GM19035 (cell line): ENCODE results near the gene BPIFA1.

Source experiments
- ATAC-seq: cut with Tn5 transposase; IDR thresholded peaks from one replicate; pipeline ENCODE4 v1.9.1; 2021; ENCODE audit not compliant: unreplicated experiment

The BPIFA1 gene

DNA sequence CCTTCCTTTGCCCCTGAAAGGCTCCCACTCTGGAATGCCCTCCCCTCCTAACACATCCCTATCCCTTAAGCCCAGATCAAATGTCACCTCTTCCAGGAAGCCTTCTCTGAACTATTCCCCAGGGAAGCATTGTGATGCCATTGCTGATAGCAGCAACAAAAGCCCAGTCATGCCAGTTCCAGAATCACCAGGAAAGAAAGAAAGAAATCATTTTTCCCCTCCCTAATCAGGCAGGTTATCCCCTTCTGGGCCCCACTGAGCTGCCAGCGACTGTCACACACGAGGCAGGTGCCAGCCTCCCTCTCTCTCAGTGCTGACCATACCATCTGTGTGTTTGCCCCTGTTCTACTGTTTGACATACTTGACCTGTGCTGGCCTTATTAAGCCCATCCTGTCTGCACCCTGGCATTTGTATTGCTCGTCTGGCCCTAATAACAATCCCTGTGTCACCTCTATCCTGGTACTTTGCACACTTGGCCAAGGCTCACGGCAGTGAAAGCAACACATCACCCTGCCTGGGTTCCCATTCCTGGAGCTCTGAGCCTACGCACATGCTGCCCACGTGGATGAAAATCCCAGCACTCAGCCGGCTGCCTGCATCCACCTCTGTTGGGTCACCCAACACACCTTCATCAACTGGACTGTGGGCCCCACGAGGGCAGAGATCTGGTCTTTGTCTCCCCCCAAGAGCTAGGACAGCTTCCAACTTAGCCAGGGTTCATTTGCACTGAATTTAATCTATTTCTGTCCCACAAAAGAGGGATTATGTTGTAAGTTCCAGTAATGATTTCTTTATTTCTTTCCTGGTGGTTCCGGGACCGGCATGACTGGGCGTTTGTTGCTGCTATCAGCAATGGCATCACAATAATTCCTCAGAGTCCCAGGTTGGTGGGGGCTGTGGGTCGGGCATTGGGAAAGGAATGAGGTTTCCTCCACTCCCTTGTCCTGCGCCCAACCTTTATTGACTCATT is 42.0 kb downstream of the BPIFA1 start:
- ATAC-seq: no peak

DNA sequence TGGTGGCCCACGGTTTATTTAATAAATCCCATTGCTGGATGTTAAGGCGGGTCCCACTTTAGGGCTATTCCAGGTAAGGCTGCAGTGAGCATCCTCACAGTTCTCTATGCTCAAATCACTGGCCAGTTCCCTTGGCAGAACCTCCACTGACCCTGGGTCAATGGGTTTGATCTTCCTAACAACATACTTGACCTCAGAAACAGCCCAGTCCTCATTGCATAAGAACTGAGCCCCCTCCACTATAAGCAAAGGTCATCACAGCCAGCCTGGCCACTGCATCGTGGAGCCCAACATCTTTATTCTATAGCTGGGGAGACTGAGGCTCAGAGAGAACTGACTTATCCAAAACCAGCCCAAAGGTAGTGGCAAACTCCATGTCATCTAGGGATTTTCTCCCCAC is 42.9 kb downstream of the BPIFA1 start:
- ATAC-seq: no peak

DNA sequence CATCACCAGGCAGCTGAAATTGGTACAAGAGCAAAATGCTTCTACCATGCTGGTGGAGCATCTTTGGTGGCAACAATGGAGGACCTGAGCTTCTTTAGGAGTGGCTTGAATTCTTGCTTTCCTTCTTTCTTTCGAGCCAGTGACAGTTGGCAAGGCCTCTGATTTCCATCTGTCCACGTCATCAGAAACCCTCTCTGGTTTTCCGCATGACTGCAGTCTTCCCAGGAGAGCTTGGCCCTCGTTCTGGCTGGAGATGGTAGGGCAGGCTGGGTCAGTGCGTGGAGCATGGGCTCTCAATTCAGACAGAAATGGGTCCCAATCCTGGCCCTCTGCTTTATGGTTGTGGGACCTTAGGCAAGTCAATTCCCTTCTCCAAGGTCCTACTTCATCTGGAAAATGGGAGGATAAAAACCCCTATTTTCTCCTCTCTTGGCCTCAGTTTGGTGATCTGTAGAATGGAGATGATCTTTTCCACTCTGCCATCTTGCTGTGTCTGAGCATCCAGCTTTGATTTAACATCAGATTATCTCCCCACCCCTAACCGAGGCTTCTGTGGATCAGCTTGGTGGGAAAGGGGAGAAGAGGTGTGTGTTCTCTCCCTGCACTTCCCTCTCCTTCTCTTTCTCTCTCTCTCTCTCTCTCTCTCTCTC is 43.6 kb downstream of the BPIFA1 start:
- no peak for ATAC-seq

DNA sequence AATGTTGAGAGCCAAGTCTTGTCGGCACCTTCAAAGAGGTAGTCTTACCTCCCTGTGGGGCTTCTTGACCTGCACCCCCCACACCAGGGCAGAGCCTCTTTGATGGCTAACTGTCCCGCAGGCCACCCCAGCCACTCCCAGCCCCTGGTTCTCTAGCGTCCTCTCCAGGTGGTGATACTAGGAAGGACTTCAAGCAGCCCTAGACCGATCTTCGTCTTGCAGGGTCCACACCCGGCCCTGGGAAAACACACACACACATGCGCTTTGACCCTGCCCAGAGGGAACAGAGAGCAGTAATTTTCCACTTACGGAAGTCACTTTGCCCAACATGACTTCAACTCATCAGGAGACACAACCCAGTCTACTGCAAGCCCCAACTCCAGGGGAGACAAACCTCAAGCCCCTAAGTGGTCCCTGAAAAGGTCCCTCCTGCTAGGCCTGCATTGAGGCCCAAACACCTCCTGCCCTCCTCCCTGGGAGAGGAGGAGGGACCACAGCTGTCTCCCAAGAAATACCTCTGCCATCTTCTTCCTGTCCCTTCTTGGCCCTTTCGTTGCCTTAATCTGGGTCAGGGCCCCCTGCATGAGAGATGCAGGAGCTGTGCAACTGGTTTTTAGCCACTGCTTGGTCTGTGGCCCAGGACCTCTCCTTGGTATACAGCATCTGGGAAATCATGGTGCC is 44.3 kb downstream of the BPIFA1 start:
- ATAC-seq: no peak

DNA sequence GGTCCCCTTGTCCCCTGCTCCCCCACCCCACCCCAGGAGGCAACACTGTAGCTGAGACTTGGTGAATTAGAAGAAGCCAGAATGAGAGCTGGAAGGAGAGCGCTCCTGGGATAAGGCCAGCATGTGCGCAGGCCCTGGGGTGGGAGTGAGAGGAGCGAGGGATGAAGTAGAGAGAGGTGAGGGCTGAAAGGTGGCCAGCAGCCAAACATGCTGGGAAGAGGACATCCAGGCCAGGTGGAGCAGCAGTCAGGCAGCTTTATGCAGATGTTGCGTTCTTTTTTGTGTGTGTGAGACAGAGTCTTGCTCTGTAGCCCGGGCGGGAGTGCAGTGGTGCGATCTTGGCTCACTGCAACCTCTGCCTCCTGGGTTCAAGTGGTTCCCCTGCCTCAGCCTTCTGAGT is 45.0 kb downstream of the BPIFA1 start:
- ATAC-seq: no peak

DNA sequence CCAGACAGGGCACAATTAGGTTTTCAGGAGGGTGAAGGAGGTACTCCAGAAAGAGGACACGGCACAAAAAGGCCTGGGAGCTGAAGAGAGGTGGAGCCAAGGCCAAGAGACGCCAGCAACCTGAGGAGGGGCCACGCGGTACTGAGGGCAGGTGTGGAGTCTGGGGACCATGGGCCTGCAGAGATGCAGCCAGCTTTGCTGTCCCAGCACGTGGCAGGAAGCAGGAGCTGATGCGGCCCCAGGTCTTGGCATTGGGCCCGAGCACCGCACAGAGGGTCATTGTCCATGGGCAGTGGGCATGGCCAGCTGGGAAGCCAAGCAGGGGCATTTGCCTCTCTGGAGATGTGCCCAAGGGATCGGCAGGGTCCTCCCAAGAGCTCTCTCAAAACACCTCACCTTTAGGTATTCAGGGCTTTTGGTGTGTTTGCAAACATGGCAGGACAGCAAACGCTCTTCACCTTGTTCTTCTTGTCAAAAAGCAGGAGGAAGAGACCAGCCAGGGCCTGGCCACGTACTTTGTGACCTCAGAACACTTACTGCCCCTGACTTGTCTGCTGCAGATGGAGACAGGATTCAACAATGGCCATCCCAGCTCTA is 45.9 kb downstream of the BPIFA1 start:
- no peak for ATAC-seq

DNA sequence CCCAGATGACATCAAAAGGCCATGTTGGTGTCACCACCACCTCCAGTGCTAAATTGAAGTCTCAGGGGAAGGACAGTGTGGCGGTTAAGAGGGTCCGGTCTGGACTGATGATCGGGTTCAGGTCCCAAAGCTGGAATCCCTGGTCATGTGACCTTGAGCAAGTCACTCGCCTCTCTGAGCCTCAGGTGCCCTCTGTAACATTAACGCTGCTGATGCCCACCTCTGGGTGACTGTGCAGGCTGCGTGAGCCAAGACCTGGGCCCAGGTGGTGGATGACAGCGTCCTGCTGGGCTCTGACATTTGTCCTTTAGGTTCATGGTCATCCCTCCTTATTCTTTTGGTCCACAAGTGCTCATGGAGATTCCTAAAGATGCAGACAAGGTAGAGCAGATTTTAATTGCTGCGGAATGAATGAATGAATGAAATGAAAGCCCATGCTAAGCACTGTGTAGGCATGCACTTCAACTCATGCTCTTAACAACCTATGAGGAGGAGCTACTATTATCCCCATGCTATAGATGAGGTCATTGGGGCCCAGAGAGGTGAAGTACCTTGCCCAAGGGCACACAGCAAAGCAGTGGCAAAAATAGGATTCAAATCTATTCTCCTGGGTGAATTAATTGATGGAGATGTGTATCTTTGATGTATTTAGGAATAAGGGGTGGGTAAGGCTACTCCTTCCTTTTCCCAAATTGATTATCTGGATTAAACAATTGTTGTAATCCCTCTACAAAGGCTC is 46.6 kb downstream of the BPIFA1 start:
- no peak for ATAC-seq

DNA sequence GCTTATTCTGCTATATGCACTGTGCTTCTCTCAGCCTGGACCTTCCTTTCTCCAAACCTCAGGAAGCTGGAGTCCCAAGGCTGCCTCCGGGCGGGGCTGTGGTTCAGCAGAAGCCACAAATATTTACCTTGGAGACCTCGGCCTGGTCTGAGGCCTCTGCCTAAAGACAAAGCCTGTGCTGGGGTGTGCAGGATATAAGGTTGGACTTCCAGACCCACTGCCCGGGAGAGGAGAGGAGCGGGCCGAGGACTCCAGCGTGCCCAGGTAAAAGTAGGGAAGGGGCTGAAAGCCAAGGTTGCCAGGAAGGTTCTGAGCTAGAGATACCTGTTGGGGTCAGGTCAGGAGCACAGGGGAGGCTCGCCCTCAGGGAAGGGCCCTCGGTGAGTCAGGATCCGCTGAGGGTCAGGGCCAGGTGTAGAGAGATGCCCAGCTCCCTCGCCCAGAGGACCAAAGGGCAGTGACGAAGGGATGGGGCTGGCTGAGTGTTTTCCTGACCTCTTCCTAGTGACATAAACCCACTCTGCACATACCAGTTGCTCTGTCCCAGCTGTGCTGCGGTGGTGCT is 47.3 kb downstream of the BPIFA1 start, which contains the start of gene BPIFB1:
BPIFB1 (plus strand) TSS at position 224 of the 565 bp plus-strand sequence. CDS start 2,860 bp downstream, outside the sequence.
- ATAC-seq: no peak

DNA sequence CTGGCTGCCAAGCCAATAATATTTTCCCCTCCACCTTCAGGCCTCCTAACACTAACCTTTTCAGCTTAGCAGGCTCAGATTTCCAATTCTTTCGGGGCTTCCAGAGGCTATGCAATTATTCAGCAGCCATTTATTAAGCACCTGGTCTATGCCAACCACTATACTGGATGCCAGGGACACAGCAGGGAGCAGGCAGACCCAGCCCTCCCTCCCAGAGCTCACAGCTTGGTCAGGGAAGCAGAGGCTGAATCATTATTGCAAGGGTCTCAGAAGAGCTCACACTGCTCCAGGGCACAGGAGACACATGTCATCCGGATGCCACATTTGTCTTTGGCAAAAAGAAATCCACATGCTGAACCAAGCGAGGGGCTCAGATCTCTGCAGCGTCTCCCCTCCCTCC is 48.5 kb downstream of the BPIFA1 start:
- no peak for ATAC-seq

DNA sequence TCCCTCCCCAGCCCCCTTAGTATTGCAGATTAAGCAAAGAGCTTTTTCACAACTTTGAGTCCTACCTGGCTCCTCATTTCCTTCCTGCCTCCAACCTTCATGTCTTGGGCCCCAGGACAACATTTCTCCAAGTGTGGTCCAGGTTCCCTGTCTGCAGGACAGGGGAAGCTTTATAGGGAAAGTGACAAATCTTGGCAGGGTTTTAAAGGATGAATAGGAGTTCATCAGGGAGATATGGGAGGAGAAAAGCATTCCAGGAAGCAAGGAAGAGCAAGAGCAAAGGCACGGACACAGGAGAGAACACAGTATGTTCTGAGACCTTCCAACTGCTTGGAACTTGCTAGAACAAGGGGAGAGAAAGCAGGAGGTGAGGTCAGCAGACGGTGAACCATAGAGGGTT is 49.1 kb downstream of the BPIFA1 start:
- no peak for ATAC-seq

DNA sequence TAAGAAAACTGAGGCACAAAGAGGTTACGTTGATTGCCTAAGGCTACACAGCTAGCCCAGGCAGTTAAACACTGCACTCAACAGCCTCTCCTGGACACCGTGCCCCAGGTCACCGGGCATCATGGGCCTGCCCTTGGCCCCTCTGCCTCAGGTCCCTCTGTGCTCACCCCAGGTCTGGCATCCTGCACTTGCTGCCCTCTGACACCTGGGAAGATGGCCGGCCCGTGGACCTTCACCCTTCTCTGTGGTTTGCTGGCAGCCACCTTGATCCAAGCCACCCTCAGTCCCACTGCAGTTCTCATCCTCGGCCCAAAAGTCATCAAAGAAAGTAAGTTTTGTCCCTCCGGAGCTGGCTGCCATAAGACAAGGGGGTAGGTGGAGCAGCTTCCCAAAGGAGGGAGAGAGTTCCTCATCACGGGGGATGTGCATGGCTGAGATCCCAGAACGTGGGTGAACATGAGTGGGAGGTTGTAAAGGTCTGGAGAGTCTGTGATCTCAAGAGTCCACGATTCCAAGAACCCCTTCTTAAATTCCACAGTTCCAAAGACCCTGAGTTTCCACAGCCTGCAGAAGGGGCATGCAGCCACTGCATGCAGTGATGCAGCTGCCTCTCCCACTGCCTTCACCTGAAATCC is 50.2 kb downstream of the BPIFA1 start:
- no peak for ATAC-seq

DNA sequence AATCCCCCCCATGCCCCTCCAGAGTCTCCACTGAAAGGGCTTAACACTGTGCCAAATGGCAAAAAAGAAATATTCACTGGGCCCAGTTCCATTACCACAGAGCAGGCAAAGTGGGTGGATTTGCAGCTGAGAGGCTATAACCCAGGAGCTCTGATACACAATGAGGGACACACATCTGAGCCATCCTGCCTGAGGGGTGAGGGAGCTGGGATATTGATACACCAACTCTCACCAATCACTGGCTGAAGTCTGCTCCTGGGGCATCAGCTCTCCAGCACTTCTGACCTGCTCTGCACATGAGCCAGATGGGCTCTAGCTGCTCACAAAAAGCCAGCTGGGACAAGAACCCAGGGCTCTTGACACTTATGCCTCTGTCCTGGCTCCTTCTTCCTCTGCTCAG is 52.1 kb downstream of the BPIFA1 start:
- no peak for ATAC-seq

DNA sequence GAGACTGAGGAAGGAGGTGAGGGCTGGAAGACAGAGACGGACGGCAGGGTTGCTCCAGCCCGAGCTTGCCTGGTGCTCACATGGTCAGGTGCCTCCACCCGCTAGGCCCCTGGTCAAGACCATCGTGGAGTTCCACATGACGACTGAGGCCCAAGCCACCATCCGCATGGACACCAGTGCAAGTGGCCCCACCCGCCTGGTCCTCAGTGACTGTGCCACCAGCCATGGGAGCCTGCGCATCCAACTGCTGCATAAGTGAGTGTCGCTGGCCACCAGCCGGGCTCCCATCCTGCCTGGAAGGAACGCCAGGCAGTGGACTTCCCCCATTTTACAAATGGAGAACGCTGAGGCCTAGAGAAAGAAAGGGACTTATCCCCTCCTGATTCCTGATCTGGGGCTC is 55.1 kb downstream of the BPIFA1 start:
- ATAC-seq: no peak

DNA sequence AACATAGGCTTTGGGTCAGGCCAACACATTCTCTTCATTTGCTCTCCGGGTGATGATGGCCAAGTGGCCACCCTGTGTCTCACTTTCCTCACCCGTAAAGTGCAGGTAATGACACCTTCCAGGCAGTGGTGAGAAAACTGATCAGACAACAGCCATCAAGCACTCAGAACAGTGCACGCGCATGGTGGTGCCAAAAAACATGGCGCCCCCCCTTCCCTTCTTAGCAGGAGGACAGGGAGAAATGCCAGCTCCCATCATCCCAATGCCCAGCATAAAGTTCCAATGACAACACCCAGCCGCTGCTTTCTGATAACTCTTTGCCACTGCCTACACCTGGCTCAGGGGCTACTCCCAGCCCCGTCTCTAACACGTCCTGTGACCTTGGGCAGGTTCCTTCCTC is 55.6 kb downstream of the BPIFA1 start:
- ATAC-seq: no peak

DNA sequence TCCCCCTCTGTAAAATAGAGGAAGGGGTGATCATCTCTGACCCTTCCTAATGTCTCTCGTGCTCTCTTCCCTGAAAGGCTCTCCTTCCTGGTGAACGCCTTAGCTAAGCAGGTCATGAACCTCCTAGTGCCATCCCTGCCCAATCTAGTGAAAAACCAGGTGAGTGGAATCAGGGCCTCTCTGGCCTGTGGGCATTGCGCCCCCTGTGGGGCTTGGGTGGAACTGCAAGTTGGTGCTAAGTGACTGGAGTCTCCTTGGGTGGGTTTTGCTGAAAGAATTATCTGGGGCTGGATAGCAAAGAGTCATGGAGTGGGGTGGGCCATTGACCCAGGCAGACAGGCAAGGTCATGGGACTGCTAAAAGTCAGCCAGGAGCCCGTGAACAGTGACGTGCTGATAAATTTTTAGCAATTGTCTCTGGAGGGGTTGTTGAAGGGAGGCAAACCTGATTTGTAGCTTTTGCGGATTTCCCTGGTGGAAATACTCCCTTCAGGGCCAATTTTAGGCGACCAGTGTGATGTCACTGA is 56.1 kb downstream of the BPIFA1 start:
- ATAC-seq: no peak
